Fibroblast of lung (primary cell): ENCODE measurements around the gene THOC6. TPM values are rescaled to one million over a fixed set of nuclear protein-coding genes. Genes with fewer than 3 reads are reported as not detected.

Experiments
- DNase-seq, 2 donors: peaks; one replicate each; pipeline versions ENCODE4 v3.0.0 to v3.0.0-alpha.2; 2010; ENCODE audit warnings: low read depth in 2 of 2
- H2AFZ ChIP-seq: 2 replicates; pipeline ENCODE4 v1.5.1; 2012; ENCODE audit warnings: low read length, control low read depth, inconsistent platforms
- H3K27ac ChIP-seq: 2 replicates; pipeline ENCODE4 v1.5.1; 2011; ENCODE audit warnings: low read length, control low read depth; ENCODE audit not compliant: insufficient read depth
- H3K27me3 ChIP-seq: 2 replicates; pipeline ENCODE4 v1.5.1; 2011; ENCODE audit warnings: mild to moderate bottlenecking, low read length; ENCODE audit not compliant: control insufficient read depth, insufficient read depth
- H3K36me3 ChIP-seq: 2 replicates; pipeline ENCODE4 v1.5.1; 2011; ENCODE audit warnings: low read length; ENCODE audit not compliant: control insufficient read depth, insufficient read depth
- H3K4me1 ChIP-seq: 2 replicates; pipeline ENCODE4 v1.5.1; 2011; ENCODE audit warnings: low read length; ENCODE audit not compliant: control insufficient read depth, insufficient read depth; ENCODE audit errors: extremely low read depth
- H3K4me2 ChIP-seq: 2 replicates; pipeline ENCODE4 v1.5.1; 2011; ENCODE audit warnings: low read length, control low read depth; ENCODE audit not compliant: insufficient read depth; ENCODE audit errors: extremely low read depth
- H3K4me3 ChIP-seq, 4 experiments: fragments of 200-600 bp in 1 of 4; sonication (generic) in 1 of 4; replicated peaks in 1 of 4; 2 replicates each; pipeline ENCODE4 v1.5.1; 2011 to 2016; ENCODE audit warnings: low read length in 4 of 4, low read depth in 3 of 4, mild to moderate bottlenecking in 3 of 4, control low read depth in 2 of 4, inconsistent platforms in 1 of 4, mixed read lengths in 1 of 4; ENCODE audit not compliant: insufficient read depth in 1 of 4; ENCODE audit errors: control extremely low read depth in 1 of 4
- H3K79me2 ChIP-seq: 2 replicates; pipeline ENCODE4 v1.5.1; 2012; ENCODE audit warnings: mild to moderate bottlenecking, low read length, inconsistent platforms; ENCODE audit not compliant: control insufficient read depth, insufficient read depth
- H3K9ac ChIP-seq: 2 replicates; pipeline ENCODE4 v1.5.1; 2011; ENCODE audit warnings: mild to moderate bottlenecking, low read length, control low read depth; ENCODE audit not compliant: insufficient read depth
- H3K9me3 ChIP-seq: 2 replicates; pipeline ENCODE4 v1.5.1; 2012; ENCODE audit warnings: low read depth, low read length; ENCODE audit not compliant: control insufficient read depth, insufficient read depth
- H4K20me1 ChIP-seq: 2 replicates; pipeline ENCODE4 v1.5.1; 2011; ENCODE audit warnings: low read length; ENCODE audit not compliant: control insufficient read depth, insufficient read depth; ENCODE audit errors: extremely low read depth
- CTCF ChIP-seq, 2 donors: IDR thresholded peaks in 1 of 2; conservative IDR thresholded peaks in 1 of 2; 1 replicate in 1 of 2; 2 replicates in 1 of 2; pipeline ENCODE4 v1.5.1; 2011 to 2012; ENCODE audit warnings: low read length in 2 of 2, control low read depth in 1 of 2, inconsistent platforms in 1 of 2, low read depth in 1 of 2, mild to moderate bottlenecking in 1 of 2
- EZH2 ChIP-seq: IDR thresholded peaks from 2 replicates; pipeline ENCODE4 v1.5.1; 2012; ENCODE audit warnings: low read length, control low read depth, mild to moderate bottlenecking; ENCODE audit errors: missing control alignments
- polyA plus RNA-seq, 2 donors: library from polyadenylated mRNA; depleted of rRNA in 1 of 2; stranded (reverse) in 1 of 2; unstranded in 1 of 2; fragments of >200 nt; gene quantifications; 2 replicates each; pipeline ENCODE4 v1.2.1, GENCODE V29; 2011 to 2012; ENCODE audit warnings: missing spikeins in 1 of 2
- total RNA-seq: library from RNA; depleted of rRNA; stranded (reverse); fragments of >200 nt; gene quantifications from 2 replicates; pipeline ENCODE4 v1.2.1, GENCODE V29; 2014

THOC6 gene
- total and polyA plus RNA-seq, 2 donors (not counting 1 experiment from before 2014, with no cell fraction given), result 17.6 to 26.6 TPM

- peaks cover 6% of the 10 kb centered on the region for H3K4me1 ChIP-seq
- H2AFZ ChIP-seq, result no peak within 1 kb of the TSS
- no peak within 1 kb of the TSS for H3K27ac ChIP-seq
- H3K4me2 ChIP-seq, result no peak within 1 kb of the TSS
- peaks cover 11% of the 10 kb centered on the region for H3K27me3 ChIP-seq
- H3K4me3 ChIP-seq, result no peak within 1 kb of the TSS
- H3K79me2 ChIP-seq, result peaks cover 2% of the 10 kb centered on the region
- H4K20me1 ChIP-seq, result no peaks in the 10 kb centered on the region
- TF ChIP-seq CTCF (conservative IDR thresholded peaks at IDR 0.05 in 1 of 2, IDR thresholded peaks at IDR 0.05 in 1 of 2; ENCODE audit: low read depth in 1 of 2, low read length in 2 of 2) (peak; percentile 7 to 23), EZH2 (no peak)
- no peak for DNase-seq
- peaks cover 11% of the 10 kb centered on the region for H3K36me3 ChIP-seq
- H3K9ac ChIP-seq, result no peak within 1 kb of the TSS
- H3K9me3 ChIP-seq, result no peaks in the 10 kb centered on the region
Observed at GRCh38 chr16:3017794-3018506, 5.9 kb upstream of the THOC6 start, which contains the start of gene CLDN6. Gene CLDN6, minus strand, starts transcription at chr16:3018183. Its CDS starts 2,162 bp downstream, at chr16:3016021.

GRCh38 chr16:3019594-3020246 is 4.1 kb upstream of the THOC6 start:
- Histone ChIP-seq H3K4me2 (peak overlapping the region; percentile 79), H2AFZ (peak overlapping the region; percentile 52), H3K27ac (peak overlapping the region; percentile 99), H3K27me3 (no peaks in the 10 kb centered on the region), H3K36me3 (peaks cover 11% of the 10 kb centered on the region), H3K4me3 (peak overlapping the region; percentile 37 to 96 (median 50)), H3K4me1 (peaks cover 7% of the 10 kb centered on the region), H4K20me1 (no peaks in the 10 kb centered on the region), H3K9ac (no peak overlapping the region), H3K79me2 (peaks cover 2% of the 10 kb centered on the region), H3K9me3 (no peaks in the 10 kb centered on the region)
- DNase-seq, result no peak
- no peak for TF ChIP-seq EZH2
- no peak for TF ChIP-seq CTCF (conservative IDR thresholded peaks at IDR 0.05 in 1 of 2, IDR thresholded peaks at IDR 0.05 in 1 of 2; ENCODE audit: low read depth in 1 of 2, low read length in 2 of 2)

GRCh38 chr16:3020247-3020603 is 3.6 kb upstream of the THOC6 start, which contains the start of gene TNFRSF12A:
Gene TNFRSF12A, plus strand, starts transcription at chr16:3020368. Its CDS starts 30 bp downstream, at chr16:3020398.
- Histone ChIP-seq H3K27me3 (no peaks in the 10 kb centered on the region), H3K4me2 (peak within 1 kb of the TSS; percentile 86), H4K20me1 (no peaks in the 10 kb centered on the region), H3K9me3 (no peaks in the 10 kb centered on the region), H3K9ac (peak within 1 kb of the TSS; percentile 99), H3K4me1 (peaks cover 7% of the 10 kb centered on the region), H2AFZ (peak within 1 kb of the TSS; percentile 52), H3K36me3 (peaks cover 11% of the 10 kb centered on the region), H3K4me3 (peak within 1 kb of the TSS; percentile 82 to 100 (median 96)), H3K79me2 (peaks cover 2% of the 10 kb centered on the region), H3K27ac (peak within 1 kb of the TSS; percentile 99)
- TF ChIP-seq EZH2, result no peak
- no peak for TF ChIP-seq CTCF (conservative IDR thresholded peaks at IDR 0.05 in 1 of 2, IDR thresholded peaks at IDR 0.05 in 1 of 2; ENCODE audit: low read depth in 1 of 2, low read length in 2 of 2)
- peak; percentile 56 to 72 for DNase-seq
